HepG2 (cell line): Measurements from ENCODE around the gene ADCY1. TPM values are rescaled to one million over a fixed set of nuclear protein-coding genes. Genes with fewer than 3 reads are reported as not detected.

Source experiments
- ATAC-seq: fragments of 200-7000 bp; cut with Tn5 transposase; 3 replicates; pipeline ENCODE4 v1.9.1; 2020; ENCODE audit warnings: mild to moderate bottlenecking, moderate library complexity
- BruUV-seq: library from RNA; stranded (reverse); fragments of 400-500 nt; replicated peaks from 2 replicates; lab custom pipeline; 2021; lab: Mats Ljungman, UMichigan
- CTCF ChIA-PET: fragments of 300-600 bp; formaldehyde crosslinking; extraction: SDS; loops from one replicate; lab custom pipeline; 2021; ENCODE audit warnings: low total read pairs, inconsistent platforms, low intra/inter-chr PET ratio; lab: Yijun Ruan, JAX
- POLR2A ChIA-PET: fragments of 350-600 bp; sonication (Branson Sonifier 250); formaldehyde crosslinking; loops from one replicate; lab custom pipeline; 2020; ENCODE audit warnings: antibody characterized with exemption, inconsistent platforms; lab: Yijun Ruan, JAX
- DNase-seq: peaks from one replicate; pipeline ENCODE4 v3.0.0-alpha.2; 2015; ENCODE audit warnings: low spot score
- FAIRE-seq: peaks from 3 replicates; lab custom pipeline; 2011; peaks lifted over from hg19 to GRCh38; lab: Jason Lieb, UNC
- H2AFZ ChIP-seq: one replicate; pipeline ENCODE4 v1.6.1; 2011; ENCODE audit warnings: low read length, inconsistent platforms
- H3K27ac ChIP-seq: fragments of 300-600 bp; 3 replicates; pipeline ENCODE4 v1.8.0; 2011; ENCODE audit warnings: mixed run types, mild to moderate bottlenecking, mixed read lengths, low read length, inconsistent platforms; ENCODE audit not compliant: insufficient read depth; ENCODE audit errors: extremely low read length
- H3K27me3 ChIP-seq, 2 experiments: fragments of 200-600 bp in 1 of 2; 2 replicates in 1 of 2; 3 replicates in 1 of 2; pipeline versions ENCODE4 v1.6.0 to v1.8.0; 2011; ENCODE audit warnings: low read length in 2 of 2, mild to moderate bottlenecking in 2 of 2, moderate library complexity in 2 of 2, inconsistent platforms in 1 of 2; ENCODE audit not compliant: insufficient read depth in 2 of 2, control insufficient read depth in 1 of 2
- H3K36me3 ChIP-seq, 2 experiments: fragments of 200-600 bp in 1 of 2; replicated peaks in 1 of 2; 2 replicates in 1 of 2; 3 replicates in 1 of 2; pipeline versions ENCODE4 v1.5.1 to v1.8.0; 2011; ENCODE audit warnings: low read length in 2 of 2, inconsistent platforms in 1 of 2; ENCODE audit not compliant: insufficient read depth in 2 of 2, control insufficient read depth in 1 of 2
- H3K4me1 ChIP-seq: 2 replicates; pipeline ENCODE4 v1.5.1; 2012; ENCODE audit warnings: low read length, inconsistent platforms; ENCODE audit not compliant: insufficient read depth
- H3K4me2 ChIP-seq: 2 replicates; pipeline ENCODE4 v1.6.0; 2011; ENCODE audit warnings: low read depth, low read length, inconsistent platforms
- H3K4me3 ChIP-seq, 3 experiments: fragments of 200-600 bp in 1 of 3; sonication (generic), shearing (Covaris generic) in 1 of 3; replicated peaks in 1 of 3; 2 replicates each; pipeline ENCODE4 v1.5.1; 2011 to 2016; ENCODE audit warnings: low read length in 3 of 3, inconsistent platforms in 2 of 3, low read depth in 2 of 3, mild to moderate bottlenecking in 2 of 3, control low read depth in 1 of 3, mixed read lengths in 1 of 3; ENCODE audit not compliant: insufficient read depth in 1 of 3
- H3K79me2 ChIP-seq: one replicate; pipeline ENCODE4 v1.6.1; 2011; ENCODE audit warnings: low read length, inconsistent platforms; ENCODE audit not compliant: insufficient read depth
- H3K9ac ChIP-seq: 2 replicates; pipeline ENCODE4 v1.6.0; 2011; ENCODE audit warnings: mild to moderate bottlenecking, low read depth, low read length, inconsistent platforms; ENCODE audit not compliant: insufficient read depth
- H3K9me3 ChIP-seq: 2 replicates; pipeline ENCODE4 v1.5.1; 2012; ENCODE audit warnings: mild to moderate bottlenecking, low read length
- H4K20me1 ChIP-seq: 2 replicates; pipeline ENCODE4 v1.6.0; 2011; ENCODE audit warnings: inconsistent platforms, mild to moderate bottlenecking, low read length, moderate library complexity; ENCODE audit not compliant: insufficient read depth
- HNRNPLL ChIP-seq: fragments of 200-400 bp; formaldehyde crosslinking; IDR thresholded peaks from 2 replicates; pipeline ENCODE4 v1.6.1; 2017; ENCODE audit warnings: mild to moderate bottlenecking, low read depth, low read length; ENCODE audit not compliant: poor library complexity, severe bottlenecking
- HOXA3 ChIP-seq: sonication (generic); formaldehyde crosslinking; IDR thresholded peaks from 2 replicates; pipeline ENCODE4 v1.5.0; 2020; ENCODE audit warnings: missing genetic modification reagents
- MED8 ChIP-seq: sonication (generic); formaldehyde crosslinking; IDR thresholded peaks from 2 replicates; pipeline ENCODE4 v1.8.1; 2023; ENCODE audit warnings: mild to moderate bottlenecking, missing genetic modification reagents; ENCODE audit not compliant: insufficient replicate concordance
- NCOR1 ChIP-seq: fragments of 200-600 bp; sonication (generic); IDR thresholded peaks from 2 replicates; pipeline ENCODE4 v1.7.0; 2017; ENCODE audit warnings: antibody characterized with exemption, low read length, borderline replicate concordance
- PPARG ChIP-seq: conservative IDR thresholded peaks from 2 replicates; pipeline ENCODE4 v1.6.1; 2016; ENCODE audit warnings: missing biosample characterization, missing genetic modification reagents
- TARDBP ChIP-seq: sonication (generic); formaldehyde crosslinking; IDR thresholded peaks from 2 replicates; pipeline ENCODE4 v1.8.0; 2022; ENCODE audit warnings: mild to moderate bottlenecking, missing genetic modification reagents
- U2AF1 ChIP-seq: fragments of 200-400 bp; formaldehyde crosslinking; optimal IDR thresholded peaks from 2 replicates; pipeline ENCODE3; 2017; ENCODE audit warnings: mild to moderate bottlenecking, low read depth, low read length
- ZBTB42 ChIP-seq: sonication (generic); formaldehyde crosslinking; IDR thresholded peaks from 2 replicates; pipeline ENCODE4 v1.5.0; 2020; ENCODE audit warnings: mild to moderate bottlenecking, missing genetic modification reagents
- ZNF234 ChIP-seq: sonication (generic); formaldehyde crosslinking; conservative IDR thresholded peaks from 2 replicates; pipeline ENCODE4 v1.5.1; 2020; ENCODE audit warnings: mild to moderate bottlenecking, missing genetic modification reagents
- ZNF337 ChIP-seq: sonication (generic); formaldehyde crosslinking; IDR thresholded peaks from 2 replicates; pipeline ENCODE4 v1.5.1; 2020; ENCODE audit warnings: missing genetic modification reagents, low read depth, mild to moderate bottlenecking, borderline replicate concordance
- ZNF672 ChIP-seq: sonication (generic); formaldehyde crosslinking; IDR thresholded peaks from 2 replicates; pipeline ENCODE4 v1.8.1; 2022; ENCODE audit warnings: missing genetic modification reagents
- ZNF747 ChIP-seq: sonication (generic); formaldehyde crosslinking; IDR thresholded peaks from 2 replicates; pipeline ENCODE4 v1.8.1; 2023; ENCODE audit warnings: missing genetic modification reagents, mild to moderate bottlenecking, borderline replicate concordance
- ZSCAN20 ChIP-seq: sonication (generic); formaldehyde crosslinking; IDR thresholded peaks from 2 replicates; pipeline ENCODE4 v1.4.0; 2020; ENCODE audit warnings: missing genetic modification reagents, mild to moderate bottlenecking, borderline replicate concordance
- WGBS: methylation state at CpG from one replicate; pipeline ENCODE4 v1.1.6; 2017; ENCODE audit warnings: low lambda C conversion rate; 5-methylcytosine and 5-hydroxymethylcytosine counted together
- in situ Hi-C: cut with HindIII; loops from 2 replicates; pipeline ENCODE4 v1.10.0; 2017; ENCODE audit warnings: low pct_unique_long_range_greater_than_20kb; ENCODE audit not compliant: extremely low pct_ligation_motif_present
- intact Hi-C: fragments of 100-400 bp; cut with micrococcal nuclease; formaldehyde crosslinking; loops from one replicate; pipeline ENCODE4 v1.10.0; 2022; ENCODE audit not compliant: unreplicated experiment
- polyA plus RNA-seq, 8 experiments: library from polyadenylated mRNA; depleted of rRNA in 3 of 8; stranded (reverse) in 7 of 8; unstranded in 1 of 8; fragments of >200 nt; fragmentation: Illumina TruSeq in 4 of 8; extraction: Trizol in 4 of 8; gene quantifications; 2 replicates each; pipeline versions ENCODE4 v1.2.1 to v1.2.3, GENCODE V29; 2011 to 2016; ENCODE audit warnings: low read depth in 4 of 8, missing spikeins in 1 of 8, mixed read lengths in 1 of 8; ENCODE audit not compliant: insufficient read depth in 1 of 8
- total RNA-seq, 5 experiments: library from RNA; depleted of rRNA; stranded (reverse); fragments of >200 nt; fragmentation: Illumina TruSeq; extraction: Trizol; gene quantifications; 2 replicates each; pipeline ENCODE4 v1.2.3, GENCODE V29; 2016; ENCODE audit warnings: low read depth in 1 of 5
- TF ChIP-seq, protein P1 (sequence below): sonication (generic); formaldehyde crosslinking; IDR thresholded peaks from 2 replicates; pipeline ENCODE4 v1.4.0; 2020; ENCODE audit warnings: mild to moderate bottlenecking, missing genetic modification reagents
- TF ChIP-seq, protein P2 (sequence below): sonication (generic); formaldehyde crosslinking; IDR thresholded peaks from 2 replicates; pipeline ENCODE4 v1.5.1; 2020; ENCODE audit warnings: mild to moderate bottlenecking, moderate library complexity, missing genetic modification reagents
- TF ChIP-seq, protein P3 (sequence below): sonication (generic); formaldehyde crosslinking; IDR thresholded peaks from 2 replicates; pipeline ENCODE4 v1.4.0; 2020; ENCODE audit warnings: mild to moderate bottlenecking, missing genetic modification reagents
- TF ChIP-seq, protein P4 (sequence below): sonication (generic); formaldehyde crosslinking; IDR thresholded peaks from 2 replicates; pipeline ENCODE4 v1.4.0; 2020; ENCODE audit warnings: missing genetic modification reagents, mild to moderate bottlenecking, borderline replicate concordance

The ADCY1 gene
- total and polyA plus RNA-seq, 2 of the 13 experiments (the other 11 are each of a cell fraction or from before 2014, with no cell fraction given) = 0.80 to 1.2 TPM

DNA sequence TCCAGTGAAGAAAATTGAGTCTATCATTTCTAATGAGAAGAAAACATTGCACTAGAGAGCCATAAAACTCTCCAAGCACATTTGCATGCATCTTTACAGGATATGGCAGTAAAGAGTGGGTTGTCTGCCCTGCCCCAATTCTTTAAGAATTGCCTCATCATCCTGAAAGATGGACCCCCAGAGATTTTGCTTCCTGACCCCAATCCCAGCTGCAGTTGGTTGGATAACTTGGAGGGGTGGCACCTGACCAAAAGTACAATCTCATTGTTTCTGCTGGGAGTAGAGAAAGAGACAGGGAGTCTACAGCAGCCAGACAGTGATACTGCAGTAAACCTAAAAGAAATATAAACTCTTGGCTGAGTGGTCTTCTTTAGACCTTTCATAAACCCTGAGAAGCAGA, 49.1 kb upstream of the ADCY1 start:
- ATAC-seq = no peak
- Histone ChIP-seq H3K36me3 (no peaks in the 10 kb centered on the region), H3K4me3 (no peak overlapping the region), H3K27ac (no peak overlapping the region), H3K9me3 (no peaks in the 10 kb centered on the region), H3K9ac (no peak overlapping the region), H4K20me1 (no peaks in the 10 kb centered on the region), H3K4me2 (no peak overlapping the region), H3K27me3 (no peaks in the 10 kb centered on the region; a peak in 1 of 5 replicates), H3K79me2 (no peaks in the 10 kb centered on the region), H2AFZ (no peak overlapping the region), H3K4me1 (no peaks in the 10 kb centered on the region)
- in situ Hi-C loops = no loop called here
- intact Hi-C loops = no loop called here
- no TSS peak for BruUV-seq
- TF ChIP-seq ZNF337 (CRISPR knock-in tag) (no peak), ZBTB42 (CRISPR knock-in tag) (no peak)
- ChIA-PET POLR2A (no interaction called here), CTCF (no interaction called here)
- no peak for DNase-seq
- FAIRE-seq = no peak

DNA sequence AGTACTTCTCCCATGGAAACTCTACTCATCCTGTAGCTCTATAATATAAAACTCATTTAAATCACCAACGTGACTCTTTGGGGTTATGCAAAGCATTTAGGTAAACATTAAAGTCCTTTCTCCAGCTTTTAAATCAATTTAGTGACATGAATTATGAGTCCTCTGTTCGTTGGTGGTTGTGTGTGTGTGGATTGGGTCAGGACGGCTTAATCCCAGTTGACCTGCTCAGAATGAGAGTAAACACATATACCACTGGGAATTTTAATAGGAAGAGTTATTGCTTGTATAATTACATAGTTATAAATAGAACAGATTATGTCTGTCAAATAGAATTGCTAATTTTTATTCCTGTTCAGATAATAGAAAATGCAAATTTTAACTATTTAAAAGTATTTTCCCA, 30.7 kb upstream of the ADCY1 start:
- no peak overlapping the region for H3K4me2 ChIP-seq
- H3K9me3 ChIP-seq = peaks cover 9% of the 10 kb centered on the region
- ChIA-PET POLR2A (no interaction called here), CTCF (no interaction called here)
- no peak overlapping the region for H3K9ac ChIP-seq
- no peaks in the 10 kb centered on the region for H3K27me3 ChIP-seq
- H3K36me3 ChIP-seq = no peaks in the 10 kb centered on the region
- in situ Hi-C loops (no loop called here), intact Hi-C loops (no loop called here)
- DNase-seq = no peak
- H3K27ac ChIP-seq = no peak overlapping the region
- H3K79me2 ChIP-seq = no peaks in the 10 kb centered on the region
- H3K4me1 ChIP-seq = no peaks in the 10 kb centered on the region
- ATAC-seq = no peak
- no peak for FAIRE-seq
- no peak overlapping the region for H2AFZ ChIP-seq
- 10% methylated on average over 3 of the region's 3 CpGs for WGBS
- no TSS peak for BruUV-seq
- no peak overlapping the region for H3K4me3 ChIP-seq
- no peaks in the 10 kb centered on the region for H4K20me1 ChIP-seq
- TF ChIP-seq U2AF1 = no peak
- TF ChIP-seq, protein P1, sequence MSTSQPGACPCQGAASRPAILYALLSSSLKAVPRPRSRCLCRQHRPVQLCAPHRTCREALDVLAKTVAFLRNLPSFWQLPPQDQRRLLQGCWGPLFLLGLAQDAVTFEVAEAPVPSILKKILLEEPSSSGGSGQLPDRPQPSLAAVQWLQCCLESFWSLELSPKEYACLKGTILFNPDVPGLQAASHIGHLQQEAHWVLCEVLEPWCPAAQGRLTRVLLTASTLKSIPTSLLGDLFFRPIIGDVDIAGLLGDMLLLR (CRISPR knock-in tag) = no peak
- no peak for TF ChIP-seq HNRNPLL
- no peak for TF ChIP-seq ZNF234 (CRISPR knock-in tag)
- no peak for TF ChIP-seq PPARG (CRISPR knock-in tag)
- TF ChIP-seq TARDBP (CRISPR knock-in tag) = no peak
- no peak for TF ChIP-seq NCOR1
- TF ChIP-seq, protein P2, sequence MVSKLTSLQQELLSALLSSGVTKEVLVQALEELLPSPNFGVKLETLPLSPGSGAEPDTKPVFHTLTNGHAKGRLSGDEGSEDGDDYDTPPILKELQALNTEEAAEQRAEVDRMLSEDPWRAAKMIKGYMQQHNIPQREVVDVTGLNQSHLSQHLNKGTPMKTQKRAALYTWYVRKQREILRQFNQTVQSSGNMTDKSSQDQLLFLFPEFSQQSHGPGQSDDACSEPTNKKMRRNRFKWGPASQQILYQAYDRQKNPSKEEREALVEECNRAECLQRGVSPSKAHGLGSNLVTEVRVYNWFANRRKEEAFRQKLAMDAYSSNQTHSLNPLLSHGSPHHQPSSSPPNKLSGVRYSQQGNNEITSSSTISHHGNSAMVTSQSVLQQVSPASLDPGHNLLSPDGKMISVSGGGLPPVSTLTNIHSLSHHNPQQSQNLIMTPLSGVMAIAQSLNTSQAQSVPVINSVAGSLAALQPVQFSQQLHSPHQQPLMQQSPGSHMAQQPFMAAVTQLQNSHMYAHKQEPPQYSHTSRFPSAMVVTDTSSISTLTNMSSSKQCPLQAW = no peak
- TF ChIP-seq, protein P3, sequence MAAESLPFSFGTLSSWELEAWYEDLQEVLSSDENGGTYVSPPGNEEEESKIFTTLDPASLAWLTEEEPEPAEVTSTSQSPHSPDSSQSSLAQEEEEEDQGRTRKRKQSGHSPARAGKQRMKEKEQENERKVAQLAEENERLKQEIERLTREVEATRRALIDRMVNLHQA (CRISPR knock-in tag) = no peak
- TF ChIP-seq ZNF747 (CRISPR knock-in tag) = no peak
- TF ChIP-seq, protein P4, sequence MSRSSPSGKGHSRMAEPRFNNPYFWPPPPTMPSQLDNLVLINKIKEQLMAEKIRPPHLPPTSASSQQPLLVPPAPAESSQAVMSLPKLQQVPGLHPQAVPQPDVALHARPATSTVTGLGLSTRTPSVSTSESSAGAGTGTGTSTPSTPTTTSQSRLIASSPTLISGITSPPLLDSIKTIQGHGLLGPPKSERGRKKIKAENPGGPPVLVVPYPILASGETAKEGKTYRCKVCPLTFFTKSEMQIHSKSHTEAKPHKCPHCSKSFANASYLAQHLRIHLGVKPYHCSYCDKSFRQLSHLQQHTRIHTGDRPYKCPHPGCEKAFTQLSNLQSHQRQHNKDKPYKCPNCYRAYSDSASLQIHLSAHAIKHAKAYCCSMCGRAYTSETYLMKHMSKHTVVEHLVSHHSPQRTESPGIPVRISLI (CRISPR knock-in tag) = no peak
- no peak for TF ChIP-seq ZSCAN20
- no peak for TF ChIP-seq MED8
- no peak for TF ChIP-seq ZNF672 (CRISPR knock-in tag)
- no peak for TF ChIP-seq HOXA3 (CRISPR knock-in tag)
